NCI-H82 treated with DMSO at 0.1 percent for 48 hours (cell line): ENCODE measurements around the gene ENPEP.

Experiments used
- DNase-seq: peaks from one replicate; lab custom pipeline; 2025; ENCODE audit not compliant: unreplicated experiment; lab: John Stamatoyannopoulos, UW

Gene ENPEP

DNA sequence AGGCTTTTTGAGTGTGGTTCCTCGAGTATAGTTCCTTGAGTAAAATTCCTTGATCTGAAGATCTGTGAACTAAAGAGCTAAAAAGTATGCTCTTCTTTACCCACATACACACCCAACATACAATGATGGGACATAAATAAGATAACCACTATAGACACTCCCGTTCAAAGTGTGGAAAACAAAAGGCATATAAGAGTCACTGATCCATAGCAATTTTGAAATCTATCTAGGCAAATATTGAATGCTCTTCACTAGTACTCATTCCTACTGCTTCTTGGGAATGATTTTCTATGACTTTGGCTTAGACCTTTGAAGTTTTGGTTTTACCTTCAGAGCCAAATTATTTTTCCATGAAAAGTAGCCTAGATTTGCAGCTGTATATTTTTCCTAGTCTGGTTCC is 120.5 kb downstream of the ENPEP start:
- no peak for DNase-seq

DNA sequence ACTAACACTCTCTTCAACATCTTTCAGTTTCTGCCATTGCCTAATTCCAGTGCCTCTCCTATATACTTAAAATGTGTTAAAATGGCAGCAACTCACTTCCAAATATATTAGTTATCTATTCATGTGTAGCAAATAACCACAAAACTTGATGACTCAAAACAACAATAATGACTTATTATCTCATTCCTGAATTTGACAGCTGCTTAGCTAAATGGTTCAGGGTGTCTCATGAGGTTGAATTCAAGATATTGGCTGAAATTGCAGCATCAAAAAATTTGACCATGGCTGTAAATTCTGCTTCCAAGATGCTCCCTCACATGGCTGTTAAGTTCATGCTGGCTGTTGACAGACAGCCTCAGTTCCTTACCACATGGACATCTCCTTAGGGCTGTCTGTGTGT is 121.6 kb downstream of the ENPEP start:
- DNase-seq, result no peak

DNA sequence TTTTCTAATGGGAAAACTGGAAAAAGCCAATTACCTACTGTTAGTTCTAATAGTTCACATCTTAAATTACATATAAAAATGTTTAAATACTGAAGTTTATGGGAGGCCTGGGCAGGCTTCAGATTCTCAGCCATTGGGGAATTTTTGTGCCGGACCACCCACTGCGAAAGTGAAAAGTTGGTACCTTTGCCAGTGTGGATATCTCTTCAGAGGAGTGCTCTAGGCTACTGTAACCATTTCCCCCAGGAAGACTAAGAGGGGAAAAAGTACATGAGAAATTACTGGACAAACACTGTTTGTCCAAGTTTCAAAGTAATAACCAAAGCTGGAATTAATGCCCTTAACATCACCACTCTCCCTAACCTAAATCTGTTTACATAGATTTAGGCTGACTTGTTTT is 126.1 kb downstream of the ENPEP start:
- DNase-seq, result no peak

DNA sequence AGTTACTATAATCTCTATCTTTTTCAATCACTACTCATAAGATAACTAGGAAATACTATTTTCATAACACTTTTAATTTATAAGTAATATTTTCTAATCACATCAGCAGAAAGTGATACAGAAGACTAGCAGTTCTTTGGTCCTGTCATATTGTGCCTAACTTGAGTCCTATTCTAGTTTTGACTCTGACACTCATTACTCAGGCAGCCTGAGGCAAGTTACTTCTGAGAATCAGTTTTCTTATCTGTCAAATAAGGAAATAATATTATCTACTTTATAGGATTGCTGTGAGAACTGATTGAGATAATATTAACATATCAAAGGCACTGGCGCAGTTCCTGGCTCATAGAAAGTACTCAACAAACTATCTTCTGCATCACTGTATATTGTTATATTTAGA is 129.1 kb downstream of the ENPEP start:
- DNase-seq, result no peak

DNA sequence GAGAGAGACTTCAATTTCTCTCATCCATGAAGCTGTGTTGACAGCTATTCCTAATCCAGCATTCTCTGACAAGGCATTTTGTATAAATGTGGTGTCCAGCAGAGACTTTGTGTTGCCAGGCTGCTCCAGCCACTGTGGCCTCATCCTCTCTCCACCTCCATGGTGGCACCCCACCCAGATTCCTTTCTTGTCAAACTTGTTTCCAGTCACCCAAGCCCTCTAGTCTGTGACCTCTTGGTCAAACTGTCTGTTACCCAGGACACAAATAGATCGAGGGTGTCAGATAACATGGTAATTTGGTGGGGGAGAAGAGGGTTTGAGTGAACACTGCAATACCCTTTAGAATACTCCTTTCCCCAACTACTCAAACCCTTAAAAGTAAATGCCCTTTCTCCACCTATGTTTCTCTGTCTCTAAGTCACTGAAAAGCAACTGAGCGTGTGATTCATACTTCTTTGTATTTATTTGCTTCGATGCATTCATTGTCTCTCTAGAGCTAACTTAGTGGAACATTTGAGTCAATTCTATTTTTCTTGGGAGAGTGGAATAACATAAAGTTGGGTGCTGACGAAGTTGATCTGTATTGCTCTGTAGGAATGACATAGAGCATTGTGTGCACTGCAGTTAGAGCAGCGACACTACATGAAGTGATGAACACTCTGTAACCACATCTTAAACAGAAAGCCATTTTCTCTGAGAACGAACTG is 133.2 kb downstream of the ENPEP start:
- DNase-seq, result no peak

DNA sequence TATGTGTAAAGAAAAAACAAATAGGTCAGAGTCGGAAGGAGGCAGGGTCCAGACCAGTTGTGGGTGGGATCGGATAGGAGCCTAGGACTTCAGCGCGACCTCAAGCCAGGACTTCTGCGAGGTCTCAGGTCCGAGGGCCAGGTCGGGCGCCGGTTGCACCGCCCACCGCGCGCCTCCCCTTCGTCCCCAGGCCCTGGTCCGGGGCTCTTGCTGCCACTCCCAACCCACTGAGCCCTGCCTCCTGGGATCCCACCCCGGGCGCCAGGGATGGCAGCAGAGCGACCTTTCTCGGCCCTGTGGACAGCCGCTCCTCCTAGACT is 134.6 kb downstream of the ENPEP start:
- DNase-seq, result no peak

DNA sequence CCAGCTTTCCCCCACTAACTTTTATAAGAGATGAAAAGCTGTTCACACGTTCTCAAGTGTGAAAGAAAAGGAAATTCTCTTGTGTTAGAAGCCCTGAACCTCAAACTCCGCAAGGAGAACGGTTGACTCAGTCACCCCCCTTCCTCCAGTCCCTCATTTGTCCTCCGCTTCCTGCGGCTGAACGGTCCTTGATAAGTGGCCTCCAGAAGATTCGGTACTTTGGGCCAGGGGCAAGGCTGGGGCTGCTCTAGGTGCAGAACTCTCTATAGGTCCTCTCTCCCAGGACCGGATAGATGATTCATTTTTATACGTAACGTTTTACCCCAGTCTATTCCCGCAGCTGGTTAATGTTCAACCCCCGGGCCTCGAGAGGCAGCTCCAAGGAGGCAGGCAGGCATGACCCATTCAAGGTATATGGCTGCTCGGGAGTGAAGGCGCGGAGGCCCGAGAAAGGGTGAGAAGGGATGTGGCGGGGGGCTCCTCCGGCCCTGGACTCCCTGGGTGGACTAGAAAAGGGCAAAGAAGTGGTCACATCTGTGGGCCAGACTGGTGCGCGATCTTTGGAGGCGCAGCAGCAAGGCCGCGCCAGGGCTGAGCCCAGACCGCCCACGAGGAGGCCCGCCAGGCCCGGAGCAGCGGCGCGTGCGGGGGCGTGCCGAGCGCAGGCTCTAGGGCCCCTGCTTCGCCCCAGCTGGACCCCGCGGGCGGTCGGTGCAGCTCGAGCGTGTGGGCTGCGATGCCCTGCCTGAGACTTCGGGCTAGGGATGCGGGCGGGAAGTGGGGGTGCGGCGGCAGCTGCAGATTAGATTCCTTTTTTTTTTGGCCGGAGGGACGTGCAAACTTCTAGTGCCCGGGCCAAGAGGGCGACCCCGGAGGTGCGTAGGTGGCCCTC is 135.2 kb downstream of the ENPEP start:
- DNase-seq, result no peak

DNA sequence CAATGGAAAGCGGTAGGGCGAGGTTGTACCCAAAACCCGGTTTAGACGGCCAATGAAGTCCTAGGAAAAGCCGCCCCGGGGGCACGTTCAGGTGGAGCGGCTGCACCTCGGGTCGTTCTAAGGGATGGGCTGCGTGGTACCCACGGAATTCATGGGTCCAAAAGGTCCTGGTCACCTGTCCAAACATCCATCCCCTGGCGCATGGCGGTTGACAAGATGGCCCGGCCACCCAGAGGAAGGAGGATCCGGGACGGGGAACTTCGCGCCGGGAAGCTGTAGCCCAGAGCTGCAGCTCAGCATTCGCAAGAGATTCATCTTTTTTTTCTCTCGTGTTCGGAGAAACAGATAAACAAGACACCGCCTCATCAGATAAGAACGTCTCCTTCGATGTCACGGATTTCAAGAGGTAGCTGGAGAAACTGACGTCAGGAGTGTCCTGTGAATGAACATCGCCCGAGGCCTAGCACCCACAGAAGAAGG is 136.1 kb downstream of the ENPEP start:
- DNase-seq, result no peak

DNA sequence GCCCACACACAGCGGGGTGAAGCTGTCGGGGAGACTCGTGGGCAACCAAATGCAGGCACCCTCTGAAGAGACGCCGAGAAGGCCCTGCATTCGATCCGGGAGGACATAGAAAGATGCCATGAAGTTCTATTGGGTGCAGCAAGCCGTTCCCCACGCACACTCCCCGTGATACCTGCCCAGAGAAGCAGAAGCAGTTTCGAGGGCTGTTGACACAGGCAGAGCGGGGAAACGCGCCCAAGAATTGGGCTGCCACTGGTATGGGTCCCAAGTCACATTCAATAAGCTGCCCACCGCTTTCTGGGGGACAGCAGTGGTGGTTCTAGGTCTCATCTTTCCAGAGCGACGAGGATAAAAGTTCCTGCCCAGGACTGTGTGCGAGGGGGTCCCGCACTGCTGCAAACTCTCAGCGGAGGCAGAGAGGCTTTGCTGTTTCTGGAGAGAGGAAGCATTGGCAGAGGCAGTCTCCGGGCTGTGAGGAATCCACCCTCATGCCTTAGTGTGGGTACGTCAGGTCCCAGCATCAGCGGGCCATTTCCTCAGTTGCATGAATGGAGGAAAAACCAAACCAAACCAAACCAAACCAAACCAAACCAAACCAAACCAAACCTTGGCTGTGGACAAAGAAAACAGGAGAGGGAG is 136.8 kb downstream of the ENPEP start:
- DNase-seq, result no peak

DNA sequence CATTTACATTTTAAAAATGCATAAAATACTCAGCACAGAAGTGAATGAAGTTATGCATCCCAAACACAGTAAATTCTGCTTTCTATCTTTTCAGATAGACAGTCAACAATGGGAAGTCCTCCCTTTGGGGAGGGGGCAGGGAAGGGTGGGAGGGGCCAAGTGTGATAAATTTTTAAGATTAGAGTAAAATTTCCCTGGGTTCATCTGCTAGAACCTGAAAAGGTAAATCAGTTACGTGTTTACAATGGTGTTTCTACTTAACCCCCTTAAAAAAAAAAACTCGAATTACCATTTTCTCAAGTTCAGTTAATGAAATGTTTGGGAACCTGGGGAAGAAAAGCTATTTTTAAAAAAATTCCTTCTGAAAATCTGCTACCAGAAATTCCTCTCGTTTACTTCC is 137.8 kb downstream of the ENPEP start:
- DNase-seq, result no peak

DNA sequence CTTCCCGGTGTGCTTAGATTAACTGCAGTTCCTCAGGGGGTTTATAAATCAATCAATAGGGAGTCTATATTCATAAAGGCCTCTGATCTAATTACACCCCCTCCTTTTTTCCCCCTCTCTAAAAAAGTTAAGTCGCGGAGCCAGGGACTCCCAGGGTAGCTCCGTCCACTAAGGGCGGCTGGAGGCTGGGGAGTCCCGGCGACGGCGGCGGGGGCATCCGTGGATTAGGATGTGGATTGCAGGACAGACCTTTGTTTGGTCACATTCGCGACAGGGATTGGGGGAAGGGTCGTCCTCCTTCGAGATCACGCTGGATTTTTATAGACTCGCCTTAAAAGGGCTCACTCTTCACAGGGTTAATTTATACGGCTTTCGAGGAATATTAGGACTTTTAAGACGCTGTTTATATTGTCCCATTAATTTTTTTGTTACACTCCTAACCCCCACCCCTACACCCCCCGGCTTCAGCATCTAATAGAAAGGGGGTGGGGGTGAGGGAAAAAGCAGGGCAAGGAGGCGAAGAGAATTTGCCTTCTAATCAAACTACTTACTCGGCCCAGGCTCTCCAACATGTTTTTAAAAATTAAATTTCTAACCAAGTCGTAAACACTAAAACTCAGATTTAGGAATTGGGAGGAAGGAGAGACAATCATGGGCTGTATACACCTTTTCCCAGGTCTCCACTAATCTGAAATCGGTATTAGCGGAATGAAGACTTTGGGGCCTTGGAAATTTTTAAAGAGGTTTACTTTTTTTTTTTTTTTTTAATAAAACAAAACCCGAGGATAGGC is 138.4 kb downstream of the ENPEP start:
- DNase-seq, result no peak
